ENCODE measurements around the gene ANKRD13D. TPM values are rescaled to one million over a fixed set of nuclear protein-coding genes. Genes with fewer than 3 reads are reported as not detected.
"Not testable (repeated sequence)": the region's sequence is repeated elsewhere in the genome, so short reads cannot be mapped to it uniquely, and the experiment has no call there.

ANKRD13D gene
- polyA plus RNA-seq, 5 donors, result 33.2 to 53.5 (median 47.0) TPM

- no peak for DNase-seq
Measured at GRCh38 chr11:67316882-67317204, 27.7 kb downstream of the ANKRD13D start.

- peak; percentile 96 to 97 for DNase-seq
Measured at GRCh38 chr11:67317205-67317887, 28.2 kb downstream of the ANKRD13D start.

GRCh38 chr11:67317888-67318555 lies 28.9 kb downstream of the ANKRD13D start:
- no peak for DNase-seq

- DNase-seq, result not testable (repeated sequence)
Measured at GRCh38 chr11:67318876-67319275, 29.8 kb downstream of the ANKRD13D start.

- DNase-seq, result no peak
Measured at GRCh38 chr11:67320011-67320410, 30.9 kb downstream of the ANKRD13D start.

GRCh38 chr11:67320691-67321090 lies 31.6 kb downstream of the ANKRD13D start:
- no peak for DNase-seq

GRCh38 chr11:67321313-67321871 lies 32.3 kb downstream of the ANKRD13D start:
- no peak for DNase-seq

GRCh38 chr11:67322049-67322448 lies 32.9 kb downstream of the ANKRD13D start:
- DNase-seq, result no peak

GRCh38 chr11:67323526-67323925 lies 34.4 kb downstream of the ANKRD13D start:
- DNase-seq, result no peak

GRCh38 chr11:67332081-67332691 lies 43.1 kb downstream of the ANKRD13D start:
- DNase-seq, result no peak

- DNase-seq, result no peak
Measured at GRCh38 chr11:67337257-67337656, 48.2 kb downstream of the ANKRD13D start.

GRCh38 chr11:67344264-67344663 lies 55.2 kb downstream of the ANKRD13D start:
- no peak for DNase-seq

GRCh38 chr11:67345247-67345919 lies 56.3 kb downstream of the ANKRD13D start:
- no peak for DNase-seq

- peak in 1 of 2 donors; percentile 39 for DNase-seq
Measured at GRCh38 chr11:67345920-67346819, 57.1 kb downstream of the ANKRD13D start.

GRCh38 chr11:67347964-67348749 lies 59.1 kb downstream of the ANKRD13D start:
- DNase-seq, result no peak

GRCh38 chr11:67349036-67349435 lies 59.9 kb downstream of the ANKRD13D start:
- no peak for DNase-seq

GRCh38 chr11:67349457-67349856 lies 60.4 kb downstream of the ANKRD13D start:
- DNase-seq, result no peak

GRCh38 chr11:67349928-67350465 lies 60.9 kb downstream of the ANKRD13D start:
- DNase-seq, result no peak

GRCh38 chr11:67351275-67352005 lies 62.3 kb downstream of the ANKRD13D start:
- peak in 1 of 2 donors; percentile 79 for DNase-seq
